ENCODE data around the gene RGS3.

The RGS3 gene

DNA sequence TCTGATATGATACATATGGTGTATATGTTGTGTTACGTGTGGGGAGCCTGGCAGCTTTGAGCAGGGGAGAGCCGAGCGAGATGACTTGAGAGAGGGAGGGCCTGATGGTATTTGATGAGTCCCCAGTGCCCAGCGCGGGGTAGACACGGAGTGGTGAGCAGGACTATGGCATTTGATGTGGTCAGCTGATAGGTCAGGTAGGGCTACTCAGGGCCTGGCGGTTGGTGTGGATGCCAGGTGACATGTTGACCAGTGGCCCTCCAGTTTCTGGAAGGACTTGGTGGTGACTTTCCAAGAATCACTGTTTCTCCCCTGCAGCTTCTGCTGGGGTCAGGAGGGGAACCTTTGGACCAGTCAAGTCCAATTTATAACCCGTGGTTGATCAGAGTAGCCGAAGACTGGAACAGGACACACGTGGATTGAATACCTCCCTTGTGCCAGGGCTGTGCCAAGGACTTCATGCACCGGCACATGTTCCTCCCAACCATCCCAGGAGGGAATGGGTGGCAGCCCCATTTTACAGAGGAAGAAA is 148.8 kb downstream of the RGS3 start:
- Histone ChIP-seq H3K4me3 (replicated peaks; ENCODE audit: low read depth, low read length) (no peak overlapping the region), H3K36me3 (ENCODE audit: control insufficient read depth, insufficient read depth, low read length) (no peaks in the 10 kb centered on the region), H3K27me3 (replicated peaks; ENCODE audit: control insufficient read depth, insufficient read depth, low read length) (no peaks in the 10 kb centered on the region)
- TF ChIP-seq, protein P1, sequence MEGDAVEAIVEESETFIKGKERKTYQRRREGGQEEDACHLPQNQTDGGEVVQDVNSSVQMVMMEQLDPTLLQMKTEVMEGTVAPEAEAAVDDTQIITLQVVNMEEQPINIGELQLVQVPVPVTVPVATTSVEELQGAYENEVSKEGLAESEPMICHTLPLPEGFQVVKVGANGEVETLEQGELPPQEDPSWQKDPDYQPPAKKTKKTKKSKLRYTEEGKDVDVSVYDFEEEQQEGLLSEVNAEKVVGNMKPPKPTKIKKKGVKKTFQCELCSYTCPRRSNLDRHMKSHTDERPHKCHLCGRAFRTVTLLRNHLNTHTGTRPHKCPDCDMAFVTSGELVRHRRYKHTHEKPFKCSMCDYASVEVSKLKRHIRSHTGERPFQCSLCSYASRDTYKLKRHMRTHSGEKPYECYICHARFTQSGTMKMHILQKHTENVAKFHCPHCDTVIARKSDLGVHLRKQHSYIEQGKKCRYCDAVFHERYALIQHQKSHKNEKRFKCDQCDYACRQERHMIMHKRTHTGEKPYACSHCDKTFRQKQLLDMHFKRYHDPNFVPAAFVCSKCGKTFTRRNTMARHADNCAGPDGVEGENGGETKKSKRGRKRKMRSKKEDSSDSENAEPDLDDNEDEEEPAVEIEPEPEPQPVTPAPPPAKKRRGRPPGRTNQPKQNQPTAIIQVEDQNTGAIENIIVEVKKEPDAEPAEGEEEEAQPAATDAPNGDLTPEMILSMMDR (IDR thresholded peaks at IDR 0.05; ENCODE audit: insufficient read depth, low read length, poor library complexity, severe bottlenecking) = no peak
- no peak for DNase-seq (ENCODE audit: extremely low read depth, insufficient read length)

DNA sequence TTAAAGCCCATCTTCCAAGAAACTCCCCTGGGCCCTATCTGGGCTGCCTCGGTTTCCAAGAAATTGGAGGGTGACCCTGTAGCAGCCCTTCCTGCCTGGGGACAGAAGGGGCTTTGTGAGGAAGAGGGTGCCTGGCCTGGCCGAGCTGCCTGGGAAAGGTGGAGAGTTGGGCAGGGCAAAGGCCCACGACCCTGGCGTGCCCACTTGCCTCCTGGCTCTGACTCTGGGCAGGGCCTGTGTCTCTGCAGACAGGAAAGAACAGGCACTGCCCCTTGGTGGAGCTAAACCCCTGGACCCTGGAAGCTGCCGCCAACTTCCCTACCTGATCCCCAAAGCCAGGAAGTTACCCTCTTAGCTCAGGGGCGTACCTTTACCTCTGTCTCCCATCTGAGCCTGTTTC is 149.3 kb downstream of the RGS3 start:
- Histone ChIP-seq H3K4me3 (replicated peaks; ENCODE audit: low read depth, low read length) (no peak overlapping the region), H3K27me3 (replicated peaks; ENCODE audit: control insufficient read depth, insufficient read depth, low read length) (no peaks in the 10 kb centered on the region), H3K36me3 (ENCODE audit: control insufficient read depth, insufficient read depth, low read length) (no peaks in the 10 kb centered on the region)
- DNase-seq (ENCODE audit: extremely low read depth, insufficient read length) = no peak
- TF ChIP-seq, protein P1 (IDR thresholded peaks at IDR 0.05; ENCODE audit: insufficient read depth, low read length, poor library complexity, severe bottlenecking) = no peak

DNA sequence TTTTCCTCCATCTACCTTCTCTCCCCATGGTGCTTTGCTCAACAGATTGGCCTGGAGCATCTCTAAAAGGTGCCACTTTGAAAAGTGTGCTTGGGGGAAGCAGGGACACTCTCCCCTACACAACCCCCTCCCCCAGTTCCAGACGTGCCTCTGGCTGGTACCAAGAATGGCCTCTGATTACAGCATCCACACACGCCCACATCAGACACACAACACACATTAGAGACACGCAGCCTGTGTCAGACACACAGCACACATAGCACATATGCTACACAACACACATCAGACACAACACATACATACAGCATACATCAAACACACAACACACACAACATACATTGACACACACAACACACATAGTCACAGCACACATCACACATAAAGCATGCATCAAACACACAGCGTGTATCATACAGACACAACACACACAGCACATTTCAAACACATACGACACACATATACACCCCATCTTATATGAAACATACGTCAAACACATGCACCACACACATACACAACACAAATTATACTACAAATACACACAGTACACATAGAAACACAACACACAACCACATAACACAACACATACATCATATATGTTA is 150.4 kb downstream of the RGS3 start:
- Histone ChIP-seq H3K36me3 (ENCODE audit: control insufficient read depth, insufficient read depth, low read length) (no peaks in the 10 kb centered on the region), H3K27me3 (replicated peaks; ENCODE audit: control insufficient read depth, insufficient read depth, low read length) (no peaks in the 10 kb centered on the region), H3K4me3 (replicated peaks; ENCODE audit: low read depth, low read length) (no peak overlapping the region)
- TF ChIP-seq, protein P1 (IDR thresholded peaks at IDR 0.05; ENCODE audit: insufficient read depth, low read length, poor library complexity, severe bottlenecking) = no peak
- no peak for DNase-seq (ENCODE audit: extremely low read depth, insufficient read length)

DNA sequence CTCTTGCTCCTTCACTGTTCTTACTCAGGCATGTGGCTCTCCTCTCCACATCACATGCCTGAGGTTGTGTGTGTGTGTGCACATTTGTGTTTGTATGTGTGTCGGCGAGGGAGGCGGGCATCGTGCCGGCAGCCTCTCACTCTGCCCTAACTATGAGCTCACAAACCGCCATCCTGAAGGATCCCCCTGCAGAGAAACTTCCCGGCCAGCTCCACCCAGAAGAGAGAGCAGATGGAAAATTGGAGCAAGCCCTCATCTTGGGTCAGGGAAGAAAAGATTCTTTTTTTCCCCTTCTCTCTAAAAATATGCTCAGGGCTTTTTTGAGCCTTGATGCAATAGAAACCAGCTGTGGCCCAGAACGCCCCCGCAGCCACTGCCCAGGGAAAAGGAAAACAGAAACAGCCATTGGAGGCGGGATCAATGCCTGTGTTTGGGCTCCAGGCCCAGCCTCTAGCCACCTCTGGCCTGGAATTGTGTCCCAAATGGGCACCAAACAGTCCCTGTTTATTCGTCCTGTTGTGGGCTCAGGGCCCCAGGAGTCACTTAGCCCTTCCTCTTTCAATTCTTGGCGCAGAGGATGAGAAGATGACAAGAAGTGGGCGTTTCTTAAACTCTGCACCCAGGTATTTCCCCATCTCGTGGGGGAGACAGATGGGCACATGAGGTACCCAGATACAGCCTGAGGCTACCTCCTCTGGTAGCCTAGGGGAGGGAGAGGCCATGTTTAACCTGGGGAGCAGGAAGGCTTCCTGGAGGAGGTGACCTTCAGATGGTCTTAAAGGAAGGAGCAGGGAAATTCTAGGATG is 151.5 kb downstream of the RGS3 start:
- no peak for DNase-seq (ENCODE audit: extremely low read depth, insufficient read length)
- no peaks in the 10 kb centered on the region for H3K27me3 ChIP-seq (replicated peaks; ENCODE audit: control insufficient read depth, insufficient read depth, low read length)
- no peaks in the 10 kb centered on the region for H3K36me3 ChIP-seq (ENCODE audit: control insufficient read depth, insufficient read depth, low read length)
- H3K4me3 ChIP-seq (replicated peaks; ENCODE audit: low read depth, low read length) = no peak overlapping the region
- TF ChIP-seq, protein P1 (IDR thresholded peaks at IDR 0.05; ENCODE audit: insufficient read depth, low read length, poor library complexity, severe bottlenecking) = no peak

DNA sequence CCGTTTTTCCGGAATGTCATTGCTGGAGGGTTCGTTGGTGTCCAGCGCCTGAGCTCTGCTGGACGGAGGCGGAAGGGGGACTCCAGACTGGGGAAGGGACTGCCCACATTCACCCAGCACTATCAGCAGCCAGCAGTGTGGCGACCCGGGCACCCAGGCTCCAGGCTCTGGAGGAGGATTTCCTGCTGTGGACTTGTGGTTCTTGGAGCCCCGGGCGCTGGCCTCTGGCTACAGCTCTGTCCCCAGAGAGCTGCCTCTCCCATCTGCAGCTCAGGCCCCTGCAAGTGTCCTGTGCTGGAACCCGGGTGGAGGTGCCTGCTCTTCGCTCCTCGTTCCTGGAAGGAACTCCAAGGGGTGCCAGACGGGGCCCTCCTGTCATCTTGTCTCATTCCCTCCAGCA is 152.6 kb downstream of the RGS3 start:
- Histone ChIP-seq H3K4me3 (replicated peaks; ENCODE audit: low read depth, low read length) (no peak overlapping the region), H3K27me3 (replicated peaks; ENCODE audit: control insufficient read depth, insufficient read depth, low read length) (no peaks in the 10 kb centered on the region), H3K36me3 (ENCODE audit: control insufficient read depth, insufficient read depth, low read length) (no peaks in the 10 kb centered on the region)
- no peak for DNase-seq (ENCODE audit: extremely low read depth, insufficient read length)
- TF ChIP-seq, protein P1 (IDR thresholded peaks at IDR 0.05; ENCODE audit: insufficient read depth, low read length, poor library complexity, severe bottlenecking) = no peak

All from GM06990 (cell line).